HEK293T (cell line): ENCODE data around the gene DOCK1.

Experiments
- CTCF ChIA-PET: fragments of 350-600 bp; formaldehyde crosslinking; extraction: SDS; loops from one replicate; lab custom pipeline; 2021; ENCODE audit warnings: antibody characterized with exemption, inconsistent platforms; lab: Yijun Ruan, JAX
- POLR2A ChIA-PET: fragments of 350-600 bp; formaldehyde crosslinking; extraction: SDS; loops from one replicate; lab custom pipeline; 2020; ENCODE audit warnings: antibody characterized with exemption, inconsistent platforms; lab: Yijun Ruan, JAX
- DNase-seq: peaks from one replicate; pipeline ENCODE4 v3.0.0; 2012; ENCODE audit warnings: mixed read lengths; ENCODE audit errors: extremely low spot score
- ARNT ChIP-seq: fragments of 450-650 bp; IDR thresholded peaks from 2 replicates; pipeline ENCODE4 v1.6.1; 2017; ENCODE audit warnings: mild to moderate bottlenecking
- BHLHE40 ChIP-seq: fragments of 450-650 bp; IDR thresholded peaks from 2 replicates; pipeline ENCODE4 v1.6.1; 2016; ENCODE audit warnings: mild to moderate bottlenecking, moderate library complexity, borderline replicate concordance
- CTBP1 ChIP-seq: fragments of 450-650 bp; IDR thresholded peaks from 2 replicates; pipeline ENCODE4 v1.6.1; 2016; ENCODE audit warnings: borderline replicate concordance
- ELF4 ChIP-seq: fragments of 450-650 bp; IDR thresholded peaks from 2 replicates; pipeline ENCODE4 v1.6.1; 2017; ENCODE audit warnings: antibody characterized with exemption
- FOXA1 ChIP-seq: fragments of 450-650 bp; IDR thresholded peaks from 2 replicates; pipeline ENCODE4 v1.6.1; 2016; ENCODE audit warnings: mild to moderate bottlenecking
- FOXK2 ChIP-seq: fragments of 450-650 bp; IDR thresholded peaks from 2 replicates; pipeline ENCODE4 v1.6.1; 2016; ENCODE audit warnings: mild to moderate bottlenecking
- FOXM1 ChIP-seq: fragments of 450-650 bp; IDR thresholded peaks from 2 replicates; pipeline ENCODE4 v1.6.1; 2017; ENCODE audit warnings: mild to moderate bottlenecking, borderline replicate concordance
- HDGF ChIP-seq: fragments of 450-650 bp; IDR thresholded peaks from 2 replicates; pipeline ENCODE4 v1.6.1; 2017; ENCODE audit warnings: antibody characterized with exemption, borderline replicate concordance
- L3MBTL2 ChIP-seq: fragments of 450-650 bp; conservative IDR thresholded peaks from 2 replicates; pipeline ENCODE4 v1.6.1; 2016; ENCODE audit warnings: mild to moderate bottlenecking
- LEF1 ChIP-seq: fragments of 450-650 bp; IDR thresholded peaks from 2 replicates; pipeline ENCODE4 v1.6.1; 2017; ENCODE audit warnings: mild to moderate bottlenecking, borderline replicate concordance
- NFRKB ChIP-seq: fragments of 450-650 bp; IDR thresholded peaks from 2 replicates; pipeline ENCODE4 v1.6.1; 2016; ENCODE audit warnings: mild to moderate bottlenecking, moderate library complexity
- PKNOX1 ChIP-seq: fragments of 450-650 bp; IDR thresholded peaks from 2 replicates; pipeline ENCODE4 v1.6.1; 2016
- SP1 ChIP-seq: fragments of 450-650 bp; IDR thresholded peaks from 2 replicates; pipeline ENCODE4 v1.6.1; 2017
- SUZ12 ChIP-seq: fragments of 450-650 bp; IDR thresholded peaks from 2 replicates; pipeline ENCODE4 v1.6.1; 2016; ENCODE audit warnings: mild to moderate bottlenecking
- TARDBP ChIP-seq: fragments of 450-650 bp; IDR thresholded peaks from 2 replicates; pipeline ENCODE4 v1.6.1; 2016
- ZNF384 ChIP-seq: fragments of 450-650 bp; IDR thresholded peaks from 2 replicates; pipeline ENCODE4 v1.6.1; 2016

Gene DOCK1

GRCh38 chr10:127034790-127035189 is 129.6 kb downstream of the DOCK1 start:
- ChIA-PET POLR2A (no interaction called here), CTCF (no interaction called here)
- TF ChIP-seq PKNOX1 (no peak), SP1 (no peak), L3MBTL2 (no peak), BHLHE40 (no peak), FOXM1 (no peak), LEF1 (no peak), FOXK2 (no peak), ZNF384 (no peak), HDGF (no peak), ELF4 (no peak), NFRKB (no peak), FOXA1 (no peak), ARNT (no peak), CTBP1 (no peak), SUZ12 (no peak), TARDBP (no peak)
- DNase-seq = no peak

GRCh38 chr10:127035827-127036226 is 130.6 kb downstream of the DOCK1 start:
- no peak for DNase-seq
- TF ChIP-seq ARNT (no peak), SP1 (no peak), FOXM1 (no peak), NFRKB (no peak), L3MBTL2 (no peak), SUZ12 (no peak), LEF1 (no peak), FOXA1 (no peak), HDGF (no peak), FOXK2 (no peak), PKNOX1 (no peak), TARDBP (no peak), ZNF384 (no peak), CTBP1 (no peak), ELF4 (no peak), BHLHE40 (no peak)
- ChIA-PET CTCF (no interaction called here), POLR2A (no interaction called here)

GRCh38 chr10:127036987-127037386 is 131.8 kb downstream of the DOCK1 start:
- CTCF ChIA-PET = no interaction called here
- DNase-seq = no peak
- POLR2A ChIA-PET = no interaction called here
- TF ChIP-seq LEF1 (no peak), HDGF (no peak), ZNF384 (no peak), CTBP1 (no peak), FOXK2 (no peak), TARDBP (no peak), NFRKB (no peak), FOXM1 (no peak), SP1 (no peak), ELF4 (no peak), BHLHE40 (no peak), PKNOX1 (no peak), FOXA1 (no peak), ARNT (no peak), SUZ12 (no peak), L3MBTL2 (no peak)

- DNase-seq = no peak
- ChIA-PET CTCF (no interaction called here), POLR2A (no interaction called here)
- TF ChIP-seq FOXM1 = no peak
- no peak for TF ChIP-seq ZNF384
- no peak for TF ChIP-seq FOXA1
These were observed 134.2 kb downstream of the DOCK1 start for GRCh38 chr10:127039435-127039834.

- TF ChIP-seq FOXK2 (no peak), HDGF (no peak), ARNT (no peak), NFRKB (no peak), ELF4 (no peak), ZNF384 (no peak), FOXM1 (no peak)
- no peak for DNase-seq
- ChIA-PET CTCF (no interaction called here), POLR2A (no interaction called here)
These were observed 135.5 kb downstream of the DOCK1 start for GRCh38 chr10:127040756-127041155.

- POLR2A ChIA-PET = no interaction called here
- no peak for DNase-seq
These were observed 136.3 kb downstream of the DOCK1 start for GRCh38 chr10:127041552-127041951.

GRCh38 chr10:127043301-127043700 is 138.1 kb downstream of the DOCK1 start:
- DNase-seq = no peak
- TF ChIP-seq BHLHE40 (no peak), HDGF (no peak), ELF4 (no peak), ARNT (no peak), LEF1 (no peak), L3MBTL2 (no peak), SP1 (no peak), PKNOX1 (no peak), SUZ12 (no peak), ZNF384 (no peak), NFRKB (no peak), TARDBP (no peak)
- CTCF ChIA-PET = no interaction called here
- POLR2A ChIA-PET = no interaction called here

More at GRCh38 chr10:127041552-127041951, 136.3 kb downstream of the DOCK1 start:
- no peak for TF ChIP-seq HDGF
- TF ChIP-seq SUZ12 = no peak
- no peak for TF ChIP-seq FOXK2
- no peak for TF ChIP-seq FOXM1
- no peak for TF ChIP-seq CTBP1
- no peak for TF ChIP-seq TARDBP
- TF ChIP-seq ARNT = no peak
- TF ChIP-seq FOXA1 = no peak
- CTCF ChIA-PET = no interaction called here
